NCI-H460 (cell line): ENCODE results near the gene CXXC5. TPM values are rescaled to one million over a fixed set of nuclear protein-coding genes. Genes with fewer than 3 reads are reported as not detected.
"Not testable (repeated sequence)": the region's sequence is repeated elsewhere in the genome, so short reads cannot be mapped to it uniquely, and the experiment has no call there.

Source experiments
- DNase-seq: peaks from one replicate; pipeline ENCODE4 v3.0.0-alpha.2; 2016; ENCODE audit warnings: low read depth; ENCODE audit errors: extremely low read depth
- total RNA-seq: library from RNA; depleted of rRNA; stranded (reverse); fragments of >200 nt; shearing (Covaris generic); gene quantifications from 2 replicates; pipeline ENCODE4 v1.2.3, GENCODE V29; 2014

CXXC5 gene
- total RNA-seq, 1 experiment from 2014 or later, result 11.4 TPM

- no peak for DNase-seq
Measured at GRCh38 chr5:139708877-139709581, 60.9 kb downstream of the CXXC5 start.

GRCh38 chr5:139709582-139710318 lies 61.6 kb downstream of the CXXC5 start:
- DNase-seq, result no peak

GRCh38 chr5:139710319-139711066 lies 62.3 kb downstream of the CXXC5 start:
- DNase-seq, result no peak

- DNase-seq, result peak; percentile 11
Measured at GRCh38 chr5:139711067-139711905, 63.1 kb downstream of the CXXC5 start.

- no peak for DNase-seq
Measured at GRCh38 chr5:139711906-139712224, 63.7 kb downstream of the CXXC5 start.

- no peak for DNase-seq
Measured at GRCh38 chr5:139712412-139712811, 64.3 kb downstream of the CXXC5 start.

GRCh38 chr5:139713898-139714297 lies 65.7 kb downstream of the CXXC5 start:
- DNase-seq, result not testable (repeated sequence)

- DNase-seq, result no peak
Measured at GRCh38 chr5:139717221-139717620, 69.1 kb downstream of the CXXC5 start.

GRCh38 chr5:139718403-139718802 lies 70.3 kb downstream of the CXXC5 start:
- DNase-seq, result not testable (repeated sequence)

- DNase-seq, result not testable (repeated sequence)
Measured at GRCh38 chr5:139719970-139720369, 71.8 kb downstream of the CXXC5 start.

- DNase-seq, result no peak
Measured at GRCh38 chr5:139723986-139724587, 75.9 kb downstream of the CXXC5 start.

- no peak for DNase-seq
Measured at GRCh38 chr5:139725073-139725830, 77.1 kb downstream of the CXXC5 start.

- no peak for DNase-seq
Measured at GRCh38 chr5:139726248-139726647, 78.1 kb downstream of the CXXC5 start.

- DNase-seq, result not testable (repeated sequence)
Measured at GRCh38 chr5:139727615-139728014, 79.5 kb downstream of the CXXC5 start.

GRCh38 chr5:139731281-139731680 lies 83.1 kb downstream of the CXXC5 start:
- DNase-seq, result no peak

GRCh38 chr5:139732019-139732418 lies 83.9 kb downstream of the CXXC5 start:
- DNase-seq, result no peak

- no peak for DNase-seq
Measured at GRCh38 chr5:139733010-139733688, 85.0 kb downstream of the CXXC5 start.
